Cardiac muscle cell (in vitro differentiated cells and primary cell): Measurements from ENCODE around the gene SLC19A1. TPM values are rescaled to one million over a fixed set of nuclear protein-coding genes. Genes with fewer than 3 reads are reported as not detected.

ENCODE experiments used
- DNase-seq, 2 donors: peaks; one replicate each; pipeline versions ENCODE4 v3.0.0 to v3.0.0-alpha.2; 2010 to 2017; ENCODE audit warnings: low read depth in 1 of 2, low spot score in 1 of 2
- H3K27ac ChIP-seq: fragments of 200-600 bp; sonication (generic); 2 replicates; pipeline ENCODE4 v1.5.1; 2016
- H3K27me3 ChIP-seq: fragments of 200-600 bp; sonication (generic); 2 replicates; pipeline ENCODE4 v1.6.0; 2016; ENCODE audit warnings: control low read depth
- H3K36me3 ChIP-seq: fragments of 200-600 bp; sonication (generic); 2 replicates; pipeline ENCODE4 v1.5.1; 2016; ENCODE audit warnings: control low read depth
- H3K4me1 ChIP-seq: fragments of 200-600 bp; sonication (generic); 2 replicates; pipeline ENCODE4 v1.8.1; 2017; ENCODE audit warnings: low read depth, mild to moderate bottlenecking, mixed run types
- H3K4me3 ChIP-seq: fragments of 200-600 bp; sonication (generic); 2 replicates; pipeline ENCODE4 v1.5.1; 2016; ENCODE audit warnings: mild to moderate bottlenecking
- H3K9me3 ChIP-seq: fragments of 200-600 bp; sonication (generic); 2 replicates; pipeline ENCODE4 v1.5.1; 2017; ENCODE audit warnings: low read depth, mild to moderate bottlenecking, control low read depth
- CTCF ChIP-seq: IDR thresholded peaks from 2 replicates; pipeline ENCODE4 v1.5.1; 2012; ENCODE audit warnings: low read depth, mild to moderate bottlenecking, low read length
- polyA plus RNA-seq: library from polyadenylated mRNA; unstranded; fragments of >200 nt; fragmentation: Nextera tagmentation; extraction: Ambion mirVana; gene quantifications from 2 replicates; pipeline ENCODE4 v1.2.1, GENCODE V29; 2016
- total RNA-seq: library from RNA; depleted of rRNA; stranded (reverse); fragments of >200 nt; gene quantifications from 2 replicates; pipeline ENCODE4 v1.2.3, GENCODE V29; 2016

The SLC19A1 gene
- total and polyA plus RNA-seq, 2 experiments from 2014 or later = 25.4 to 50.3 TPM

DNA sequence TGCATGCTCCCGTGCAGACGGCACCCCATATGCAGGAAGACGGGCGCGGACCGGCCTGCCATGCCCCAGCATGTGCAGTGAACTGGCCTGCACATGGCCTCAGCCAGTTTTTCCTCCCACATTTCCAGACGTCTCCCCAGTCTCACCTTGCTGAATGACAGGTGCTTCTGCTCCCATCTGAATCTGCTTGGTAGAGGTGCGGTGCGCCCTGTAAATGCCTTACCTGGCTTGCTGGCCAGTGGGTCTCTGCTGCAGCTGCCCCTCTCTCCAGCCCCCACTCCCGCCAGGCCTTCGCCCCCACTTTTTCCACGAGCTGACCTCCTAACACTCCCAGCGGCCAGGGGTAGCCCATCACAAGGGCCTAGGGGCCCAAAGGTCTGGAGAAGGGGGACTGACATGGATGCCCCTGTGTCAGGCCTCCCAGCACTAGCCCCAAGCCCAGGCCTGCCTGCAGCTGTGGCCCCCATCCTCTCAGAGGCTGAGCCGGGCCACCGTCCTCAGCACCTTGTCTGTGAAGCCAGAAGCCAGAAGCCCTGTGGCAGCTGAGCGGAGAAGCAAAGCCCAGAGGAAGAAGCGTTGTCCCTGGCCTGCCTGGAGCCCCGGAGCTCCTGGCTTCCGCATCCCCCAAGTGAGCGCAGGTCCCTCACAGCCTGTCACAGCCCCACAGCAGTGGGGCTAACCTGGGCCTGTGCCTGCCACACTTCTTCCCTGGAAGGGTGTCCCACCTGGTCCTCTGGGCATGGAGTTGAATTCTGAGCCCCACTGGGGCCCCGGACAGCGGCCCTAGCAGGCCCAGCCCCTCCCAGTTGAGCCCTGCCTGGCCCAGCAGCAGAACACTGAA, 3.7 kb upstream of the SLC19A1 start:
- DNase-seq = no peak
- Histone ChIP-seq H3K9me3 (no peaks in the 10 kb centered on the region), H3K36me3 (no peaks in the 10 kb centered on the region), H3K4me3 (no peak overlapping the region), H3K27me3 (no peaks in the 10 kb centered on the region), H3K27ac (no peak overlapping the region), H3K4me1 (peaks cover 11% of the 10 kb centered on the region)
- no peak for TF ChIP-seq CTCF

DNA sequence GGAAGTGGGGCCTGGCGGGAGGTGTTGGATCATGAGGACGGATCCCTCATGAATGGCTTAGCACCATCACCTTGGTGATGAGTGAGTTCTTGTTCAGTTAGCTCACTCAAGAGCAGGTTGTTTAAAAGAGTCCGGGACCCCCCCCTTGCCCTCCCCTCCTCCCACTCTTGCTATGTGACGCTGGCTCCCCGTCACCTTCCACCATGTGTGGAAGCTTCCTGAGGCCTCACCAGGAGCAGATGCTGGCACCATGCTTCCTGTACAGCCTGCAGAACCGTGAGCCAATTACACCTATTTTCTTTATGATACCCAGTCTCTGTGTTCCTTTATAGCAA, 3.0 kb upstream of the SLC19A1 start:
- Histone ChIP-seq H3K4me1 (peaks cover 11% of the 10 kb centered on the region), H3K9me3 (no peaks in the 10 kb centered on the region), H3K36me3 (no peaks in the 10 kb centered on the region), H3K4me3 (no peak overlapping the region), H3K27me3 (no peaks in the 10 kb centered on the region), H3K27ac (no peak overlapping the region)
- TF ChIP-seq CTCF = no peak
- DNase-seq = no peak

DNA sequence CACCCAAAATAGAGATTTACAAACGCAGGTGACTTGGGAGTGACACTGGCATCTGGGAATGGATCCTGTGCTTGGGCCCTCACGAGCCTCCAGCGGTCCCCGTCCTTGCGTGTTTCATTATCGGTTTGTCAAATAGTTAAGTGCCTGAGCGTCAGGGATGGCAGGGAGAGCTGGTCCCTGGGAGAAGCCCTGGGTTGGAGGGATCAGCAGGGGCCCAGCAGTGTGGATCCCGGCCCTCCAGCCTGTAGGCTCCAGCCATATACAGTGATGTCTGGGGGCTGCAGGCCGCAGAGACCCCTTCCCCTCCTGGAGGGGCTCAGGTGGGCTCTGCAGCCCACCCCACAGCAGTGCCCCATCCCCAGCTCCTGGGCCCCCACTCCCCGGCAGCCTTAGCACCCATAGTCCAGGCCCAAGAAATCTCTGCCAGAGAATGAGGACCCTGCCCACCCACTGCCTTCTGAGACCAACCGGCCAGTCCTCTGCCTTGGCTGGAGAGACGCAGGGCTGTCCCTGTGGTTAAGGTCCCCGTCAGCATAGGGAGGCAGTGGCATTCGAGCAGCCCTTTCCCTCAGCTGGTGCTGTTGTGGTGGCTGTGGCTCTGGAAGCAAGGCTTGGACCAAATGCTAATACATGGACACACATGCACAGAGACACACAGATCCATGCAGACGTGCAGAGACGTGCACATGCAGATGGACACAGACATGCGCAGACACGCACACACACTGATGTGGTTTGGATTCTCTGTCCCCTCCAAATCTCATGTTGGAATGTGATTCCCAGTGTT, 2.4 kb upstream of the SLC19A1 start:
- Histone ChIP-seq H3K27ac (peak overlapping the region; percentile 58), H3K4me3 (no peak overlapping the region), H3K36me3 (no peaks in the 10 kb centered on the region), H3K9me3 (no peaks in the 10 kb centered on the region), H3K4me1 (peaks cover 11% of the 10 kb centered on the region), H3K27me3 (no peaks in the 10 kb centered on the region)
- no peak for TF ChIP-seq CTCF
- no peak for DNase-seq

DNA sequence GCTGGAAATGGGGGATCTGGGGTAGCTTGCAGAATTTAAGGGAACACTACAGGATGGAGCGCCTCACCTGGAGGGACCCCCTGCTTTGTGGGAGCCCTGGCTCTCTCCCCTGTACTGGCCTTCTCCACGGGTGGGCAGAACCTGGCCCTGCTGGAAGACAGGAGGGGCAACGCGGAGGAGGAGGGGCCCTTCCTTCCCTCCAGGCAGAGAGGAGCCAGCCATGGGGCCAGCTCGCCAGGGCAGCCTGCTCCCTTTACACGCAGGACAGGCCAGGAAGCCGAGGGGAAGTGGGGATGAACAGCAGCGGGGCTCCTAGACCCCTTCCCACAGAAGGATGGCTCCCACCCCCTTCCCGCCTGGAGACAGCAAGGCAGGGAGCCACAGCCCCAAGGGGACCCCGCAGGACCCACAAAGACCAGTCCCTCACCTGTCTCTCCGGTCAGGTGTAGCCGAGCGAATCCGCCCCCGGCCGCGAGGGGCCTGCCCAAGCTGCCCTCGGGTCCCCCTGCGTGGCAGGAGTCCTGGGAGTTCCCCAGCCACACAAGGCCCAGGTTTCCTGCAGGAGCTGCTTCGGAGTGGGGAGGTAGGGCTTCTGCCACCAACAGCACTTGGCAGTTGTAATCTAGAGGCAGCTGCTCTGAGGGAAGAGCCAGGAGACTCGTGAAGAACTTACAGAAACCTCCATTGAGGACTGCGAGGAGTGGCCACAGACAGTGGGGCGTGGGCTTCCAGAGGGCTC, 1.6 kb upstream of the SLC19A1 start:
- Histone ChIP-seq H3K36me3 (no peaks in the 10 kb centered on the region), H3K27ac (peak overlapping the region; percentile 58), H3K27me3 (no peaks in the 10 kb centered on the region), H3K4me3 (no peak overlapping the region), H3K9me3 (no peaks in the 10 kb centered on the region), H3K4me1 (peaks cover 11% of the 10 kb centered on the region)
- no peak for DNase-seq
- no peak for TF ChIP-seq CTCF

DNA sequence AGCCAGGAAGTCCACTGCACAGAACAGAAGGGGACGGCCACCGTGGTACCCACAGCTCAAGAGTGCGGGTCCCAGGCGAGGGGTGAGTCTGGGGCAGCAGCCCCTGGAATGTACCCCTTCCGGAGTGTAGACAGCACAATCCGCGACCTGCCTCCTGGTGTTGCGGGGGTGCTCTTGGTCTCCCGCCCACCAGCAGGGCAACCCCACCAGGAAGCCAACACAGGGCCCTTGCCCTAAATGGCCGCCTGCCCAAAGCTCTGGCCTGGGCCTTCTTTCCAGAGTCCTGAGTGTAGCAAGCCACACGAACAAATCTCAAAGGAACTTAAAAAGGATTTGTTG, 1.1 kb upstream of the SLC19A1 start:
- peaks cover 11% of the 10 kb centered on the region for H3K4me1 ChIP-seq
- no peak for TF ChIP-seq CTCF
- H3K27ac ChIP-seq = peak overlapping the region; percentile 58
- H3K9me3 ChIP-seq = no peaks in the 10 kb centered on the region
- DNase-seq = no peak
- H3K4me3 ChIP-seq = no peak overlapping the region
- H3K27me3 ChIP-seq = no peaks in the 10 kb centered on the region
- H3K36me3 ChIP-seq = no peaks in the 10 kb centered on the region
